GM21390 (cell line): ENCODE results near the gene CDRT15L2.
"Not testable (repeated sequence)": the region's sequence is repeated elsewhere in the genome, so short reads cannot be mapped to it uniquely, and the experiment has no call there.

Experiments used
- ATAC-seq: cut with Tn5 transposase; IDR thresholded peaks from one replicate; pipeline ENCODE4 v1.9.1; 2021; ENCODE audit not compliant: unreplicated experiment

CDRT15L2 gene

GRCh38 chr17:20579424-20579823 lies at the start of gene CDRT15L2:
TSS of gene CDRT15L2 (plus strand) at chr17:20579724. CDS start at chr17:20579744, 20 bp downstream.
- not testable (repeated sequence) for ATAC-seq

- not testable (repeated sequence) for ATAC-seq
Observed at GRCh38 chr17:20530104-20530503, 49.4 kb upstream of the CDRT15L2 start.

GRCh38 chr17:20532544-20533090 lies 46.9 kb upstream of the CDRT15L2 start:
- ATAC-seq, result not testable (repeated sequence)

GRCh38 chr17:20533206-20533605 lies 46.3 kb upstream of the CDRT15L2 start:
- not testable (repeated sequence) for ATAC-seq

- not testable (repeated sequence) for ATAC-seq
Observed at GRCh38 chr17:20534711-20535550, 44.6 kb upstream of the CDRT15L2 start.

GRCh38 chr17:20540414-20540813 lies 39.1 kb upstream of the CDRT15L2 start:
- peak; percentile 99 for ATAC-seq

- ATAC-seq, result not testable (repeated sequence)
Observed at GRCh38 chr17:20540865-20541264, 38.7 kb upstream of the CDRT15L2 start.

- ATAC-seq, result not testable (repeated sequence)
Observed at GRCh38 chr17:20541853-20542546, 37.5 kb upstream of the CDRT15L2 start.

- ATAC-seq, result not testable (repeated sequence)
Observed at GRCh38 chr17:20547923-20548322, 31.6 kb upstream of the CDRT15L2 start.

- ATAC-seq, result not testable (repeated sequence)
Observed at GRCh38 chr17:20552920-20553319, 26.6 kb upstream of the CDRT15L2 start.

GRCh38 chr17:20554728-20555127 lies 24.8 kb upstream of the CDRT15L2 start:
- ATAC-seq, result not testable (repeated sequence)

GRCh38 chr17:20555135-20556010 lies 24.2 kb upstream of the CDRT15L2 start:
- not testable (repeated sequence) for ATAC-seq

- not testable (repeated sequence) for ATAC-seq
Observed at GRCh38 chr17:20558096-20558495, 21.4 kb upstream of the CDRT15L2 start.

- ATAC-seq, result not testable (repeated sequence)
Observed at GRCh38 chr17:20559018-20559417, 20.5 kb upstream of the CDRT15L2 start.

- no peak for ATAC-seq
Observed at GRCh38 chr17:20562587-20562986, 16.9 kb upstream of the CDRT15L2 start.

- ATAC-seq, result not testable (repeated sequence)
Observed at GRCh38 chr17:20565245-20565644, 14.3 kb upstream of the CDRT15L2 start.

GRCh38 chr17:20565711-20566110 lies 13.8 kb upstream of the CDRT15L2 start:
- ATAC-seq, result no peak

GRCh38 chr17:20566736-20567135 lies 12.8 kb upstream of the CDRT15L2 start:
- ATAC-seq, result not testable (repeated sequence)

- not testable (repeated sequence) for ATAC-seq
Observed at GRCh38 chr17:20567421-20567820, 12.1 kb upstream of the CDRT15L2 start.

GRCh38 chr17:20568604-20569003 lies 10.9 kb upstream of the CDRT15L2 start:
- not testable (repeated sequence) for ATAC-seq

- not testable (repeated sequence) for ATAC-seq
Observed at GRCh38 chr17:20571653-20572052, 7.9 kb upstream of the CDRT15L2 start.
